Activated CD4-positive, alpha-beta memory T cell treated with anti-CD3 and anti-CD28 coated beads, Interleukin-2, amount 10 ng/mL, durations not matched to agents 7 days and 5 days (primary cell): Measurements from ENCODE around the gene SIGLEC11. TPM values are rescaled to one million over a fixed set of nuclear protein-coding genes. Genes with fewer than 3 reads are reported as not detected.
A peak's percentile ranks its signal among the peaks of the same experiment; 100 is the strongest.

Experiments used
- CTCF ChIA-PET: fragments of 350-600 bp; sonication (Branson Sonifier 250); formaldehyde crosslinking; loops from one replicate; lab custom pipeline; 2021; ENCODE audit warnings: antibody characterized with exemption, inconsistent platforms; lab: Charles Lee
- POLR2A ChIA-PET: fragments of 350-600 bp; sonication (Branson Sonifier 250); formaldehyde crosslinking; loops from one replicate; lab custom pipeline; 2021; ENCODE audit warnings: antibody characterized with exemption; lab: Charles Lee
- DNase-seq: peaks from one replicate; pipeline ENCODE4 v3.0.0-alpha.2; 2020
- H3K27ac Mint-ChIP-seq: one replicate; pipeline ENCODE4 v1.8.0; 2021; ENCODE audit warnings: mild to moderate bottlenecking, mixed read lengths
- H3K27me3 Mint-ChIP-seq: one replicate; pipeline ENCODE4 v1.8.0; 2021; ENCODE audit warnings: mixed read lengths
- H3K36me3 Mint-ChIP-seq: one replicate; pipeline ENCODE4 v1.8.0; 2021; ENCODE audit warnings: low read depth, mixed read lengths
- H3K4me1 Mint-ChIP-seq: one replicate; pipeline ENCODE4 v1.8.0; 2021; ENCODE audit warnings: mixed read lengths
- H3K4me3 Mint-ChIP-seq: one replicate; pipeline ENCODE4 v1.8.0; 2021; ENCODE audit warnings: mild to moderate bottlenecking, mixed read lengths
- H3K9me3 Mint-ChIP-seq: one replicate; pipeline ENCODE4 v1.8.0; 2021; ENCODE audit warnings: mixed read lengths
- total RNA-seq, 2 experiments: library from RNA; stranded (reverse); gene quantifications; one replicate each; pipeline ENCODE4 v1.2.3, GENCODE V29; 2021

The SIGLEC11 gene
- total RNA-seq, 2 experiments from 2014 or later, result not detected

- H3K27ac Mint-ChIP-seq, result peak overlapping the region; percentile 9
- no peaks in the 10 kb centered on the region for H3K9me3 Mint-ChIP-seq
- H3K4me3 Mint-ChIP-seq, result no peak overlapping the region
- no peak for DNase-seq
- H3K27me3 Mint-ChIP-seq, result no peaks in the 10 kb centered on the region
- H3K36me3 Mint-ChIP-seq, result peaks cover 78% of the 10 kb centered on the region
- peaks cover 43% of the 10 kb centered on the region for H3K4me1 Mint-ChIP-seq
- ChIA-PET POLR2A (interaction anchor here (0.8 to 2.7 kb wide), 3 partner anchors 15 to 16 kb away, joined by 3 to 23 read pairs (median 4); partner anchors contain the start of genes ATF5, IL4I1 and NUP62), CTCF (interaction anchor here (1.6 kb wide), 1 partner anchor 223 kb away, joined by 3 read pairs; no protein-coding TSS in a partner anchor)
These were observed 47.8 kb downstream of the SIGLEC11 start for GRCh38 chr19:49912965-49913685.

GRCh38 chr19:49911381-49912145, 49.4 kb downstream of the SIGLEC11 start:
- CTCF ChIA-PET, result interaction anchor here (0.6 to 1.6 kb wide), 4 partner anchors 21 to 224 kb away, joined by 3 read pairs; partner anchors contain the start of gene VRK3
- H3K36me3 Mint-ChIP-seq, result peaks cover 79% of the 10 kb centered on the region
- no peaks in the 10 kb centered on the region for H3K27me3 Mint-ChIP-seq
- POLR2A ChIA-PET, result interaction anchor here (0.9 to 2.7 kb wide), 6 partner anchors 8 to 58 kb away, joined by 3 to 23 read pairs (median 4); partner anchors contain the start of genes ATF5 and NUP62
- peaks cover 46% of the 10 kb centered on the region for H3K4me1 Mint-ChIP-seq
- H3K9me3 Mint-ChIP-seq, result no peaks in the 10 kb centered on the region
- peak overlapping the region; percentile 71 for H3K27ac Mint-ChIP-seq
- no peak overlapping the region for H3K4me3 Mint-ChIP-seq
- DNase-seq, result no peak

- no peaks in the 10 kb centered on the region for H3K9me3 Mint-ChIP-seq
- ChIA-PET CTCF (no interaction called here), POLR2A (interaction anchor here (1.3 kb wide), 1 partner anchor 18 kb away, joined by 4 read pairs; the partner anchor contains the start of gene ATF5)
- no peak for DNase-seq
- H3K4me1 Mint-ChIP-seq, result peaks cover 52% of the 10 kb centered on the region
- no peak overlapping the region for H3K4me3 Mint-ChIP-seq
- H3K27me3 Mint-ChIP-seq, result no peaks in the 10 kb centered on the region
- H3K27ac Mint-ChIP-seq, result no peak overlapping the region
- H3K36me3 Mint-ChIP-seq, result peaks cover 77% of the 10 kb centered on the region
These were observed 50.8 kb downstream of the SIGLEC11 start for GRCh38 chr19:49910179-49910578.

- POLR2A ChIA-PET, result interaction anchor here (0.7 to 1.4 kb wide), 4 partner anchors 11 to 96 kb away, joined by 3 to 4 read pairs (median 4); partner anchors contain the start of genes ATF5 and FUZ
- no peak for DNase-seq
- peaks cover 51% of the 10 kb centered on the region for H3K4me1 Mint-ChIP-seq
- H3K9me3 Mint-ChIP-seq, result no peaks in the 10 kb centered on the region
- CTCF ChIA-PET, result no interaction called here
- H3K27me3 Mint-ChIP-seq, result no peaks in the 10 kb centered on the region
- peaks cover 65% of the 10 kb centered on the region for H3K36me3 Mint-ChIP-seq
- H3K4me3 Mint-ChIP-seq, result no peak overlapping the region
- H3K27ac Mint-ChIP-seq, result no peak overlapping the region
These were observed 52.2 kb downstream of the SIGLEC11 start for GRCh38 chr19:49908480-49909420.

GRCh38 chr19:49907745-49908446, 53.1 kb downstream of the SIGLEC11 start:
- DNase-seq, result no peak
- POLR2A ChIA-PET, result interaction anchor here (1.2 kb wide), 1 partner anchor 95 kb away, joined by 3 read pairs; the partner anchor contains the start of gene FUZ
- H3K27me3 Mint-ChIP-seq, result no peaks in the 10 kb centered on the region
- H3K36me3 Mint-ChIP-seq, result peaks cover 56% of the 10 kb centered on the region
- no peak overlapping the region for H3K27ac Mint-ChIP-seq
- CTCF ChIA-PET, result no interaction called here
- H3K4me3 Mint-ChIP-seq, result no peak overlapping the region
- peaks cover 46% of the 10 kb centered on the region for H3K4me1 Mint-ChIP-seq
- no peaks in the 10 kb centered on the region for H3K9me3 Mint-ChIP-seq

- Mint-ChIP-seq H3K4me1 (peaks cover 41% of the 10 kb centered on the region), H3K36me3 (peaks cover 50% of the 10 kb centered on the region), H3K27ac (no peak overlapping the region), H3K27me3 (no peaks in the 10 kb centered on the region), H3K9me3 (no peaks in the 10 kb centered on the region), H3K4me3 (no peak overlapping the region)
- ChIA-PET CTCF (no interaction called here), POLR2A (no interaction called here)
- DNase-seq, result no peak
These were observed 54.0 kb downstream of the SIGLEC11 start for GRCh38 chr19:49906879-49907564.

- H3K27me3 Mint-ChIP-seq, result no peaks in the 10 kb centered on the region
- ChIA-PET POLR2A (no interaction called here), CTCF (no interaction called here)
- DNase-seq, result no peak
- H3K9me3 Mint-ChIP-seq, result no peaks in the 10 kb centered on the region
- peaks cover 32% of the 10 kb centered on the region for H3K36me3 Mint-ChIP-seq
- no peak overlapping the region for H3K4me3 Mint-ChIP-seq
- H3K27ac Mint-ChIP-seq, result no peak overlapping the region
- H3K4me1 Mint-ChIP-seq, result peaks cover 27% of the 10 kb centered on the region
These were observed 56.8 kb downstream of the SIGLEC11 start for GRCh38 chr19:49904136-49904535.

Other genes starting within 250 kb of the SIGLEC11 start
- gene TSKS, start 197.9 kb downstream of the SIGLEC11 start, total RNA-seq, result under 1 TPM; 0.63 to 0.86 TPM
- gene AP2A1, start 194.2 kb downstream of the SIGLEC11 start, total RNA-seq, result 10 to 100 TPM; 78.0 to 79.2 TPM
- gene FUZ, start 147.9 kb downstream of the SIGLEC11 start, total RNA-seq, result 10 to 100 TPM; 13.7 to 13.9 TPM
- 10 to 100 TPM; 65.3 to 67.9 TPM for gene MED25, start 142.9 kb downstream of the SIGLEC11 start, total RNA-seq
- gene PTOV1, start 110.0 kb downstream of the SIGLEC11 start, total RNA-seq, result 10 to 100 TPM; 69.3 to 71.7 TPM
- 100 to 1,000 TPM; 121 to 129 TPM for gene PNKP, start 93.6 kb downstream of the SIGLEC11 start, total RNA-seq
- 10 to 100 TPM; 20.2 to 23.0 TPM for gene AKT1S1, start 83.8 kb downstream of the SIGLEC11 start, total RNA-seq
- 10 to 100 TPM; 42.3 to 47.6 TPM for gene TBC1D17, start 83.5 kb downstream of the SIGLEC11 start, total RNA-seq
- 10 to 100 TPM; 25.7 to 26.4 TPM for gene IL4I1, start 64.3 kb downstream of the SIGLEC11 start, total RNA-seq
- 10 to 100 TPM; 19.6 to 20.0 TPM for gene ATF5, start 32.0 kb downstream of the SIGLEC11 start, total RNA-seq
- gene NUP62, start 31.7 kb downstream of the SIGLEC11 start, total RNA-seq, result 100 to 1,000 TPM; 113 to 114 TPM
- 10 to 100 TPM; 80.0 to 80.6 TPM for gene VRK3, start 64.2 kb upstream of the SIGLEC11 start, total RNA-seq
- gene ZNF473, start 64.8 kb upstream of the SIGLEC11 start, total RNA-seq, result 1 to 10 TPM; 8.0 to 8.1 TPM
- not detected for gene IZUMO2, start 202.1 kb upstream of the SIGLEC11 start, total RNA-seq
- not detected for gene MYH14, start 242.4 kb upstream of the SIGLEC11 start, total RNA-seq